IMR-90 (cell line): ENCODE measurements around the gene SRBD1. TPM values are rescaled to one million over a fixed set of nuclear protein-coding genes. Genes with fewer than 3 reads are reported as not detected.

ENCODE experiments used
- ATAC-seq: fragments of 200-7000 bp; cut with Tn5 transposase; 2 replicates; pipeline ENCODE4 v1.9.1; 2020; ENCODE audit warnings: low read depth, mild to moderate bottlenecking, moderate library complexity
- BruUV-seq: library from RNA; stranded (reverse); fragments of 400-500 nt; replicated peaks from 2 replicates; lab custom pipeline; 2021; lab: Mats Ljungman, UMichigan
- CTCF ChIA-PET: fragments of 300-600 bp; formaldehyde crosslinking; extraction: SDS; loops from one replicate; lab custom pipeline; 2021; ENCODE audit warnings: antibody characterized with exemption; lab: Yijun Ruan, JAX
- POLR2A ChIA-PET: fragments of 300-600 bp; sonication (Branson Sonifier 250); formaldehyde crosslinking; loops from one replicate; lab custom pipeline; 2022; ENCODE audit warnings: antibody characterized with exemption; ENCODE audit not compliant: unreplicated experiment; lab: Charles Lee
- DNase-seq: peaks from one replicate; pipeline ENCODE4 v3.0.0; 2013
- H2AFZ ChIP-seq: replicated peaks from 2 replicates; pipeline ENCODE3; 2013; ENCODE audit warnings: low read length, mild to moderate bottlenecking; ENCODE audit not compliant: poor library complexity
- H2AK5ac ChIP-seq: 2 replicates; pipeline ENCODE4 v1.6.1; 2013; ENCODE audit warnings: low read depth, low read length, inconsistent platforms
- H2AK9ac ChIP-seq: replicated peaks from 2 replicates; pipeline ENCODE3; 2013; ENCODE audit warnings: mild to moderate bottlenecking, low read depth, low read length, moderate library complexity; ENCODE audit not compliant: poor library complexity
- H2BK120ac ChIP-seq: 2 replicates; pipeline ENCODE4 v1.6.1; 2013; ENCODE audit warnings: low read depth, low read length, inconsistent platforms
- H2BK15ac ChIP-seq: 3 replicates; pipeline ENCODE4 v1.6.1; 2013; ENCODE audit warnings: low read depth, low read length, inconsistent platforms
- H2BK20ac ChIP-seq: 2 replicates; pipeline ENCODE4 v1.6.1; 2013; ENCODE audit warnings: low read depth, mild to moderate bottlenecking, inconsistent platforms, low read length, moderate library complexity
- H2BK5ac ChIP-seq: 2 replicates; pipeline ENCODE4 v1.6.1; 2013; ENCODE audit warnings: mild to moderate bottlenecking, low read depth, low read length, inconsistent platforms; ENCODE audit not compliant: poor library complexity, severe bottlenecking
- H3K14ac ChIP-seq: replicated peaks from 2 replicates; pipeline ENCODE4 v1.6.1; 2013; ENCODE audit warnings: low read depth, low read length, inconsistent platforms
- H3K18ac ChIP-seq: 2 replicates; pipeline ENCODE4 v1.6.1; 2013; ENCODE audit warnings: low read depth, low read length, control low read depth
- H3K23ac ChIP-seq: 2 replicates; pipeline ENCODE4 v1.6.1; 2013; ENCODE audit warnings: low read depth, low read length, inconsistent platforms
- H3K27ac ChIP-seq: 2 replicates; pipeline ENCODE4 v1.5.1; 2013; ENCODE audit warnings: mild to moderate bottlenecking, control low read depth, low read length; ENCODE audit not compliant: insufficient read depth
- H3K27me3 ChIP-seq: 2 replicates; pipeline ENCODE4 v1.6.1; 2013; ENCODE audit warnings: low read length; ENCODE audit not compliant: control insufficient read depth, insufficient read depth
- H3K36me3 ChIP-seq: 2 replicates; pipeline ENCODE4 v1.6.1; 2013; ENCODE audit warnings: low read length, mixed read lengths; ENCODE audit not compliant: control insufficient read depth, insufficient read depth
- H3K4ac ChIP-seq: 2 replicates; pipeline ENCODE4 v1.6.1; 2013; ENCODE audit warnings: low read depth, low read length, inconsistent platforms
- H3K4me1 ChIP-seq: 2 replicates; pipeline ENCODE4 v1.6.1; 2013; ENCODE audit warnings: low read length, mixed read lengths; ENCODE audit not compliant: control insufficient read depth, insufficient read depth
- H3K4me2 ChIP-seq: 2 replicates; pipeline ENCODE4 v1.6.1; 2013; ENCODE audit warnings: low read depth, mild to moderate bottlenecking, control low read depth, low read length, moderate library complexity
- H3K4me3 ChIP-seq: 2 replicates; pipeline ENCODE4 v1.5.1; 2013; ENCODE audit warnings: low read depth, mild to moderate bottlenecking, control low read depth, low read length, moderate library complexity; ENCODE audit not compliant: insufficient read depth
- H3K56ac ChIP-seq: 2 replicates; pipeline ENCODE4 v1.6.1; 2013; ENCODE audit warnings: low read length, inconsistent platforms; ENCODE audit not compliant: insufficient read depth; ENCODE audit errors: extremely low read depth
- H3K79me1 ChIP-seq, 2 experiments: 2 replicates each; pipeline ENCODE4 v1.6.1; 2013; ENCODE audit warnings: low read length in 2 of 2, inconsistent platforms in 1 of 2, low read depth in 1 of 2
- H3K9ac ChIP-seq: 2 replicates; pipeline ENCODE4 v1.6.1; 2013; ENCODE audit warnings: low read depth, low read length, control low read depth
- H3K9me1 ChIP-seq: 2 replicates; pipeline ENCODE4 v1.6.1; 2013; ENCODE audit warnings: low read length, inconsistent platforms; ENCODE audit not compliant: insufficient read depth
- H3K9me3 ChIP-seq: 2 replicates; pipeline ENCODE4 v1.6.1; 2013; ENCODE audit warnings: low read length; ENCODE audit not compliant: control insufficient read depth, insufficient read depth
- H4K20me1 ChIP-seq: 2 replicates; pipeline ENCODE4 v1.6.1; 2013; ENCODE audit warnings: low read length, inconsistent platforms; ENCODE audit not compliant: insufficient read depth
- H4K5ac ChIP-seq: 2 replicates; pipeline ENCODE4 v1.6.1; 2013; ENCODE audit warnings: mild to moderate bottlenecking, low read depth, low read length, control low read depth
- H4K8ac ChIP-seq, 2 experiments: 2 replicates each; pipeline ENCODE4 v1.6.1; 2013; ENCODE audit warnings: low read depth in 2 of 2, low read length in 2 of 2, control low read depth in 1 of 2, inconsistent platforms in 1 of 2
- H4K91ac ChIP-seq: 2 replicates; pipeline ENCODE4 v1.6.1; 2013; ENCODE audit warnings: low read depth, low read length, inconsistent platforms; ENCODE audit not compliant: insufficient read depth
- CEBPB ChIP-seq: IDR thresholded peaks from 2 replicates; pipeline ENCODE4 v1.6.1; 2012; ENCODE audit warnings: low read depth, low read length, improper control_type of control experiment
- MAZ ChIP-seq: IDR thresholded peaks from 2 replicates; pipeline ENCODE4 v1.6.1; 2012; ENCODE audit warnings: low read depth, mild to moderate bottlenecking, low read length, improper control_type of control experiment, moderate library complexity, borderline replicate concordance
- POLR2A ChIP-seq: IDR thresholded peaks from 2 replicates; pipeline ENCODE4 v1.6.1; 2012; ENCODE audit warnings: mild to moderate bottlenecking, low read depth, low read length
- RCOR1 ChIP-seq: IDR thresholded peaks from 2 replicates; pipeline ENCODE4 v1.6.1; 2012; ENCODE audit warnings: mild to moderate bottlenecking, low read length, improper control_type of control experiment; ENCODE audit not compliant: insufficient replicate concordance
- WGBS, 2 experiments: methylation state at CpG; one replicate each; pipeline versions ENCODE4 v1.1.5 to v1.1.7; 2013; ENCODE audit warnings: missing lambda C conversion rate in 2 of 2; ENCODE audit not compliant: insufficient read length in 1 of 2; ENCODE audit errors: extremely low coverage in 2 of 2; 5-methylcytosine and 5-hydroxymethylcytosine counted together
- dilution Hi-C: fragments of 300-500 bp; cut with HindIII; formaldehyde crosslinking; loops from one replicate; pipeline ENCODE4 v1.14.3; 2018; ENCODE audit warnings: low sequenced_read_pairs; ENCODE audit not compliant: unreplicated experiment
- in situ Hi-C: fragments of 300-500 bp; cut with MboI; formaldehyde crosslinking; loops from 3 replicates; pipeline ENCODE4 v1.14.3; 2019; ENCODE audit warnings: low sequenced_read_pairs, inconsistent platforms, mixed read lengths
- intact Hi-C: fragments of 100-400 bp; cut with micrococcal nuclease; formaldehyde crosslinking; loops from 2 replicates; pipeline ENCODE4 v1.10.0; 2022
- polyA plus RNA-seq, 3 experiments: library from polyadenylated mRNA; depleted of rRNA; stranded (reverse); fragments of >200 nt; gene quantifications; 2 replicates each; pipeline ENCODE4 v1.2.3, GENCODE V29; 2012; ENCODE audit warnings: low replicate concordance in 1 of 3
- total RNA-seq: library from RNA; depleted of rRNA; stranded (reverse); fragments of >200 nt; gene quantifications from 2 replicates; pipeline ENCODE4 v1.2.3, GENCODE V29; 2012

Gene SRBD1
- total and polyA plus RNA-seq, 2 of the 4 experiments (the other 2 are of a cell fraction), result 3.5 to 14.7 TPM

- ATAC-seq (no peak), DNase-seq (peak; percentile 37)
- no peak overlapping the region for H3K23ac ChIP-seq
- no peak overlapping the region for H3K4me2 ChIP-seq
- H3K79me1 ChIP-seq, result peaks cover 12 to 18% of the 10 kb centered on the region in 2 experiments
- no peak for TF ChIP-seq POLR2A
- TF ChIP-seq RCOR1, result no peak
- peak; percentile 61 for TF ChIP-seq CEBPB
- TF ChIP-seq MAZ, result no peak
- POLR2A ChIA-PET, result no interaction called here
- no peak overlapping the region for H3K27ac ChIP-seq
- in situ Hi-C loops, result no loop called here
- intact Hi-C loops, result no loop called here
- no peak overlapping the region for H4K91ac ChIP-seq
- H3K56ac ChIP-seq, result no peak overlapping the region
- BruUV-seq, result no TSS peak
- no peak overlapping the region for H2AFZ ChIP-seq
- 0 out of 2 replicates have a peak, but pooled peaks cover 8% of the 10 kb centered on the region for H3K9me1 ChIP-seq
- peaks cover 9% of the 10 kb centered on the region for H3K4me1 ChIP-seq
- no peak overlapping the region for H4K5ac ChIP-seq
- no peaks in the 10 kb centered on the region for H3K36me3 ChIP-seq
- no peaks in the 10 kb centered on the region for H3K9me3 ChIP-seq
- CTCF ChIA-PET, result no interaction called here
- H3K4ac ChIP-seq, result no peak overlapping the region
- H3K27me3 ChIP-seq, result no peaks in the 10 kb centered on the region
- H2BK5ac ChIP-seq, result no peak overlapping the region
- no CpG with 5 or more reads among the region's 2 CpGs for WGBS, 2 experiments
- no peak overlapping the region for H3K18ac ChIP-seq
- H2BK15ac ChIP-seq, result no peak overlapping the region
- no peaks in the 10 kb centered on the region for H4K20me1 ChIP-seq
- no peak overlapping the region for H2AK9ac ChIP-seq
- H4K8ac ChIP-seq, result no peak overlapping the region
- no peak overlapping the region for H2AK5ac ChIP-seq
- no peak overlapping the region for H2BK20ac ChIP-seq
- no peak overlapping the region for H3K9ac ChIP-seq
- no peak overlapping the region for H3K14ac ChIP-seq
- no peak overlapping the region for H3K4me3 ChIP-seq
- no peak overlapping the region for H2BK120ac ChIP-seq
- dilution Hi-C loops, result no loop called here
Observed at GRCh38 chr2:45612731-45613130, 1.7 kb upstream of the SRBD1 start.
